Neural cell (in vitro differentiated cells): ENCODE data around the gene MRNIP. TPM values are rescaled to one million over a fixed set of nuclear protein-coding genes. Genes with fewer than 3 reads are reported as not detected.

Source experiments
- H2AFZ ChIP-seq: fragments of 200-600, 300-800 bp; sonication (generic), shearing (Covaris generic); 2 replicates; pipeline ENCODE4 v1.6.0; 2014; ENCODE audit warnings: low read depth, mild to moderate bottlenecking, antibody characterized with exemption, low read length, moderate library complexity
- H3F3A ChIP-seq: fragments of 200-600 bp; shearing (Covaris generic); 2 replicates; pipeline ENCODE4 v1.6.1; 2016; ENCODE audit warnings: mild to moderate bottlenecking, moderate library complexity, mixed read lengths, antibody characterized with exemption, low read length; ENCODE audit not compliant: insufficient read depth, poor library complexity, severe bottlenecking
- H3K27ac ChIP-seq: fragments of 200-600, 300-800 bp; sonication (generic), shearing (Covaris generic); 2 replicates; pipeline ENCODE4 v1.5.1; 2014; ENCODE audit warnings: mild to moderate bottlenecking, low read length, moderate library complexity
- H3K27me3 ChIP-seq: fragments of 300-800, 200-600 bp; sonication (generic), shearing (Covaris generic); 2 replicates; pipeline ENCODE4 v1.6.0; 2014; ENCODE audit warnings: mild to moderate bottlenecking, low read depth, low read length, moderate library complexity; ENCODE audit not compliant: insufficient read depth
- H3K36me3 ChIP-seq: fragments of 300-800, 200-600 bp; sonication (generic), shearing (Covaris generic); 2 replicates; pipeline ENCODE4 v1.5.1; 2014; ENCODE audit warnings: mild to moderate bottlenecking, antibody characterized with exemption, low read length, moderate library complexity; ENCODE audit not compliant: insufficient read depth
- H3K4me2 ChIP-seq: fragments of 300-800, 200-600 bp; sonication (generic), shearing (Covaris generic); 2 replicates; pipeline ENCODE4 v1.6.0; 2014; ENCODE audit warnings: mild to moderate bottlenecking, low read length
- H3K4me3 ChIP-seq: fragments of 300-800, 200-600 bp; sonication (generic), shearing (Covaris generic); 2 replicates; pipeline ENCODE4 v1.5.1; 2014; ENCODE audit warnings: mild to moderate bottlenecking, low read length, moderate library complexity
- H3K79me2 ChIP-seq: fragments of 200-600 bp; shearing (Covaris generic); replicated peaks from 2 replicates; pipeline ENCODE4 v1.6.0; 2014; ENCODE audit warnings: mild to moderate bottlenecking, low read length, moderate library complexity; ENCODE audit not compliant: insufficient read depth
- H3K9ac ChIP-seq: fragments of 300-800, 200-600 bp; sonication (generic), shearing (Covaris generic); 2 replicates; pipeline ENCODE4 v1.6.1; 2016; ENCODE audit warnings: mild to moderate bottlenecking, low read length, mixed read lengths
- H3K9me2 ChIP-seq: fragments of 200-600 bp; shearing (Covaris generic); 2 replicates; pipeline ENCODE4 v1.6.1; 2016; ENCODE audit warnings: mild to moderate bottlenecking, low read length, mixed read lengths; ENCODE audit not compliant: insufficient read depth
- H3K9me3 ChIP-seq: fragments of 200-600, 300-800 bp; sonication (generic), shearing (Covaris generic); 2 replicates; pipeline ENCODE4 v1.6.1; 2016; ENCODE audit warnings: mild to moderate bottlenecking, mixed run types, low read length, moderate library complexity, mixed read lengths
- H4K20me1 ChIP-seq: fragments of 200-600 bp; shearing (Covaris generic); 2 replicates; pipeline ENCODE4 v1.6.1; 2016; ENCODE audit warnings: mild to moderate bottlenecking, mixed run types; ENCODE audit not compliant: insufficient read depth
- CTCF ChIP-seq: fragments of 450-650 bp; IDR thresholded peaks from 2 replicates; pipeline ENCODE4 v1.5.1; 2014; ENCODE audit warnings: antibody characterized with exemption, mild to moderate bottlenecking, moderate library complexity; ENCODE audit not compliant: poor library complexity, severe bottlenecking
- EP300 ChIP-seq: fragments of 450-650 bp; conservative IDR thresholded peaks from 2 replicates; pipeline ENCODE4 v1.6.1; 2014; ENCODE audit warnings: antibody characterized with exemption, mild to moderate bottlenecking, moderate library complexity; ENCODE audit not compliant: poor library complexity, severe bottlenecking
- EZH2 ChIP-seq: fragments of 200-600, 300-800 bp; shearing (Covaris generic), sonication (generic); IDR thresholded peaks from 2 replicates; pipeline ENCODE4 v1.6.1; 2014; ENCODE audit warnings: antibody characterized with exemption, low read length, borderline replicate concordance, mild to moderate bottlenecking; ENCODE audit not compliant: insufficient read depth, poor library complexity, severe bottlenecking
- MXI1 ChIP-seq: fragments of 450-650 bp; conservative IDR thresholded peaks from 2 replicates; pipeline ENCODE4 v1.6.1; 2014; ENCODE audit warnings: antibody characterized with exemption, mild to moderate bottlenecking; ENCODE audit not compliant: poor library complexity, severe bottlenecking
- POLR2AphosphoS5 ChIP-seq: IDR thresholded peaks from 2 replicates; pipeline ENCODE4 v1.6.1; 2012
- RAD21 ChIP-seq: fragments of 450-650 bp; conservative IDR thresholded peaks from 2 replicates; pipeline ENCODE4 v1.6.1; 2014; ENCODE audit warnings: antibody characterized with exemption, mild to moderate bottlenecking, moderate library complexity
- REST ChIP-seq: IDR thresholded peaks from 2 replicates; pipeline ENCODE4 v1.6.1; 2012; ENCODE audit warnings: borderline replicate concordance
- SMC3 ChIP-seq: fragments of 450-650 bp; conservative IDR thresholded peaks from 2 replicates; pipeline ENCODE4 v1.6.1; 2014; ENCODE audit warnings: antibody characterized with exemption, mild to moderate bottlenecking, moderate library complexity; ENCODE audit not compliant: poor library complexity
- TAF1 ChIP-seq: IDR thresholded peaks from 2 replicates; pipeline ENCODE4 v1.6.1; 2012; ENCODE audit warnings: low read depth
- polyA plus RNA-seq: library from polyadenylated mRNA; depleted of rRNA; stranded (reverse); fragments of >200 nt; gene quantifications from 2 replicates; pipeline ENCODE4 v1.2.3, GENCODE V29; 2014

The MRNIP gene
- polyA plus RNA-seq, 1 donor from 2014 or later, result 121 TPM

GRCh38 chr5:179799644-179799973 lies 59.0 kb downstream of the MRNIP start:
- no peak for TF ChIP-seq EP300
- no peak for TF ChIP-seq MXI1
- TF ChIP-seq POLR2AphosphoS5, result no peak
- Histone ChIP-seq H3K79me2 (no peaks in the 10 kb centered on the region), H2AFZ (no peak overlapping the region), H3K4me2 (no peak overlapping the region), H3K36me3 (no peaks in the 10 kb centered on the region), H3K9ac (no peak overlapping the region), H3K27me3 (no peaks in the 10 kb centered on the region), H3F3A (no peaks in the 10 kb centered on the region), H3K27ac (no peak overlapping the region), H4K20me1 (no peaks in the 10 kb centered on the region), H3K9me3 (no peaks in the 10 kb centered on the region), H3K9me2 (no peaks in the 10 kb centered on the region), H3K4me3 (no peak overlapping the region)

- H3K27ac ChIP-seq, result no peak overlapping the region
- TF ChIP-seq SMC3 (no peak), TAF1 (no peak), EP300 (no peak), EZH2 (no peak), REST (no peak), CTCF (no peak), MXI1 (no peak), RAD21 (no peak), POLR2AphosphoS5 (no peak)
- no peaks in the 10 kb centered on the region for H3K27me3 ChIP-seq
- H3K36me3 ChIP-seq, result no peaks in the 10 kb centered on the region
- H3F3A ChIP-seq, result no peaks in the 10 kb centered on the region
- H4K20me1 ChIP-seq, result no peaks in the 10 kb centered on the region
- no peak overlapping the region for H3K9ac ChIP-seq
- no peak overlapping the region for H2AFZ ChIP-seq
- H3K4me2 ChIP-seq, result no peak overlapping the region
- H3K9me2 ChIP-seq, result no peaks in the 10 kb centered on the region
- H3K9me3 ChIP-seq, result no peaks in the 10 kb centered on the region
- no peak overlapping the region for H3K4me3 ChIP-seq
- H3K79me2 ChIP-seq, result no peaks in the 10 kb centered on the region
These were observed 59.6 kb downstream of the MRNIP start for GRCh38 chr5:179798771-179799643.
